IPS DF 6.9 (cell line): Measurements from ENCODE around the gene PLAC9.

Experiments
- DNase-seq: peaks from one replicate; pipeline ENCODE4 v3.0.0-alpha.2; 2013; ENCODE audit warnings: low read depth, low spot score
- H3K27ac ChIP-seq: one replicate; pipeline ENCODE4 v1.5.1; 2013; ENCODE audit warnings: low read length, control low read depth
- H3K27me3 ChIP-seq: 2 replicates; pipeline ENCODE4 v1.6.1; 2013; ENCODE audit warnings: mild to moderate bottlenecking, low read length; ENCODE audit not compliant: control insufficient read depth, insufficient read depth
- H3K36me3 ChIP-seq: 2 replicates; pipeline ENCODE4 v1.6.1; 2013; ENCODE audit warnings: low read length; ENCODE audit not compliant: control insufficient read depth, insufficient read depth
- H3K4me1 ChIP-seq: 2 replicates; pipeline ENCODE4 v1.6.1; 2013; ENCODE audit warnings: low read length; ENCODE audit not compliant: control insufficient read depth, insufficient read depth
- H3K4me3 ChIP-seq: 2 replicates; pipeline ENCODE4 v1.5.1; 2013; ENCODE audit warnings: mild to moderate bottlenecking, low read length
- H3K9me3 ChIP-seq: 2 replicates; pipeline ENCODE4 v1.6.1; 2013; ENCODE audit warnings: low read length, inconsistent platforms; ENCODE audit not compliant: control insufficient read depth, insufficient read depth
- WGBS: extraction: QIAGEN DNeasy Blood & Tissue Kit; methylation state at CpG from one replicate; pipeline ENCODE4 v1.1.7; 2013; ENCODE audit warnings: mixed read lengths, missing lambda C conversion rate; ENCODE audit not compliant: insufficient read length, insufficient coverage; 5-methylcytosine and 5-hydroxymethylcytosine counted together

Gene PLAC9

DNA sequence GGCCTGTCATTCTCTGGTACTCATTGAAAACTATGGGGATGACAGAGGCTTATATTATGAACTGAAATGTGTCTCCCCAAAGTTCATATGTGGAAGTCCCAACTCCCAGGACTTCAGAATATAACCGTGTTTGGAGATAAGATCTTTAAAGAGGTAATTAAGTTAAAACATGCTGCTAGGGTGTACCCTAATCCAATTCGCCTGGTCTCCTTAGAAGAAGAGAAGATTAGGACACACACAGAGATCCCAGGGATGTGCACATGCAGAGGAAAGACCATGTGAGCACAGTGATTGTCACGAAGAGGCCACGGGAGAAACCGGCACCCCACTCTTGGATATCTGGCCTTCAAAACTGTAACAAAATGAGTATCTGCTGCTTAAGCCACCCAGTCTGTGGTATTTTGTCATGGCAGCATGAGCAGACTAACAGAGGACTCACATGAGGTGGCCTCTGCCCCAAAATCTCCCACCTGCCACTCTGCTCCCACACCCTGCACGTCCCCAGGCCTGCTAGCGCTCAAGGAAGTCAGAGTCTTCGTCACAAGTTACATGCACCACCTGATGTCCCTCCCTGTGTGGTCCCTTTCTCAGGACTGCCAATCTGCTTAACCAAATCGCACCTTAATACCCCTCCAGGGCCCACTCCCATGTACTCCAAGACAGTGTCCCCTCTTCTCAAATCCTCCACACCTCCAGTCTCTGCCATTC, 26.8 kb downstream of the PLAC9 start:
- H3K27me3 ChIP-seq = no peaks in the 10 kb centered on the region
- no CpG with 5 or more reads among the region's 9 CpGs for WGBS
- H3K9me3 ChIP-seq = no peaks in the 10 kb centered on the region
- DNase-seq = no peak
- peaks cover 11% of the 10 kb centered on the region; the same call in 1 of the 2 replicates for H3K36me3 ChIP-seq
- H3K4me1 ChIP-seq = no peaks in the 10 kb centered on the region
- no peak overlapping the region for H3K4me3 ChIP-seq
- no peak overlapping the region for H3K27ac ChIP-seq

DNA sequence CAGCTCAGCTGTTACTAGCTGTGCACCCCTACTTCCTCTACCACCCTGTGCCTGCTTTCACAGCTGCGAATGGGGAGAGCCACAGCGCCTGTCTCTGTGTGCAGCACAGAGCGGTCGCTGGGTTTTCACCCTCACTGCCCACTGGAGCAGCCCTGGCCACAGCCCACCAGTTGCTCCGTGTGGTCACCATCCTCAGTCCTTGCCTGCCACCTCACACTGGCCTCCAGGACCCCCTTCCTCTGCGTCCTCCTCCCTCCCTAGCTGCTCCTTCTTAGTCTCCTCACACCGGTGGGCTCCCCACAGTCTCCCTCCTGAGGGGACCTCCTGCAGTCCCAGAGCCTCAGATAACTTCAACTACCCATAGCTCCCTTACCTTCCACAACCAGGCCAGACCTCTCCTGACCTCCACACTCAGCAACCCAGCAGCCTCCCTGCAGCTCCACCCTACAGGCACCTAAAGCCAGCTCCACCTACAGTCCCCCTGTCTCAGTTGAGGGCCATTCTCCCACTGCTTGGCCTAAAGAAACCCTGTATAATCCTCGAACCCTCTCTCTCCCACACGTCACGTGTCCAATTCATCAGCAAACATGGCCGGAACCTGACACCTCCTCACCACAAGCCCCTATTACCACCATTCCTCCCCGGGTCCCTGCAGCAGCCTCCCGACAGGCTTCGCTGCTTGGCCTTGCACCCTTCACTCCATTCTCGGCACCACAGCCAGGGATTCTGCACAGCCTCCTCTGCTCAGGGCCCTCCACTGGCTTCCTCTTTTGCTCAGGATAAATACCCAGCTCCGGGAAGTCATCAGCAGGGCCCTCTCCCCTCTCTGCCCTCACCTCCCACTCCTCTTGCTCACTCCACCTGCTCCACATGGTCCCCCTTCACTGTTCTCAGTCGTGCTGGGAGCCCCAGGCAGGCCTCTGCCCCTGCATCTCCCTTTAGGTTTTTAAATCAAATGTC, 28.1 kb downstream of the PLAC9 start:
- Histone ChIP-seq H3K9me3 (no peaks in the 10 kb centered on the region), H3K27ac (no peak overlapping the region), H3K36me3 (peaks cover 9% of the 10 kb centered on the region; the same call in 1 of the 2 replicates), H3K27me3 (no peaks in the 10 kb centered on the region), H3K4me1 (no peaks in the 10 kb centered on the region), H3K4me3 (no peak overlapping the region)
- DNase-seq = no peak
- no CpG with 5 or more reads among the region's 17 CpGs for WGBS

DNA sequence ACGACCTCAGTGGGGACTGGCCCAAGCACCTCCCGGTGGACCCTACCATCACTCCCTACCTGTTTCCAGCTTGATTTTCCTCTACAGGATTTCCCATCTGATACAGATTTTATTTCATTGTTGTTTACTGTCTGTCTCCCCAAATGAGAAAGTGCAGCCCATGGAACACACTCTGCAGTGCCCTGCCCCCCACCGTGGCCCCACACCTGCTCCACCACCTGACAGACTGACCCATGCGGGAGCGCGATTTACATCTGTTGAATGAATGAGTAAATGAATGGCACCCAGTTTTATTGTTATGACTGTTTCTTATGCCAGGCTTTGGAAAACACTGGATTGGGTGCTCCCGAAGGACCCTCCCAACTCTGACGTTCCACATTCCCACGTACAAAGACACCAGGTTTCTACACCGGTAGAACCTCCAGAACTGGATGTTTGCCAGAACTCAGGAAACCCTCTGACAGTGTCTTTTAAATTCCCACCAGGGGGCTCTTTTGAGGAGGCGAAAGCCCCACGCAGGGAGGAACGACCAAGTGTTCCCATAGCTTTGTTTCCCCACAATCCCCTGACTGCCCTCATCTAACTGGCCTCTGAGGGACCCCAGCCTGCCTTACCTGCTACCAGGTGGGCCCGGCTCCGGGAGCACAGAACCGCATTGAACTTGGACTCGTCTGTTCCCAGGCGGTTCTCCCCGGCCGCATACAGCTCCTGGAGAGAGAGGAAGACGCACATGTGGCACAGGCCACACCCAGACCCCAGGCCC, 29.0 kb downstream of the PLAC9 start:
- Histone ChIP-seq H3K27ac (no peak overlapping the region), H3K4me1 (no peaks in the 10 kb centered on the region), H3K4me3 (no peak overlapping the region), H3K36me3 (peaks cover 9% of the 10 kb centered on the region; the same call in 1 of the 2 replicates), H3K9me3 (no peaks in the 10 kb centered on the region), H3K27me3 (no peaks in the 10 kb centered on the region)
- WGBS = no CpG with 5 or more reads among the region's 21 CpGs
- no peak for DNase-seq

GRCh38 chr10:80163741-80164341, 31.3 kb downstream of the PLAC9 start:
- H3K27ac ChIP-seq = no peak overlapping the region
- no peak for DNase-seq
- H3K9me3 ChIP-seq = no peaks in the 10 kb centered on the region
- H3K4me1 ChIP-seq = no peaks in the 10 kb centered on the region
- H3K4me3 ChIP-seq = no peak overlapping the region
- H3K27me3 ChIP-seq = no peaks in the 10 kb centered on the region
- no peaks in the 10 kb centered on the region; the same call in 1 of the 2 replicates for H3K36me3 ChIP-seq
- no CpG with 5 or more reads among the region's 8 CpGs for WGBS

DNA sequence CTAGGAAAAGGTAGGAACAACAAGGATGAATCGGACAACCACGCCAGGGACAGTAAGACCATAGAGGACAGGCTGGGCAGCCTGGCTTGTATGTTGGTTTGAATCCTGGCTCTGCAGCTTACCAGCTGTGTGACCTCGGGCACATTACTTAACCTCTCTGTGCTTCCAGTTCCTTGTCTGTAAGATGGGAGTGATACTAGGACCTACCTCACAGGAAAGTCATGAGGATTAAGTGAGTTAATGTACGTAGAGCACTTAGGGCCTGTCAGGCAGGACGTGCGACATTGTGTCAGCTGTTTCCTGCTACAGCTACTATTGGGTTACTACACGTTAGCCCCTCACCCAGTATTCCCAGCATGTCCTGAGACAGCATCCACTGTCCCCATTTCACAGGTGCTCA, 32.1 kb downstream of the PLAC9 start:
- WGBS = no CpG with 5 or more reads among the region's 7 CpGs
- Histone ChIP-seq H3K4me3 (no peak overlapping the region), H3K27me3 (no peaks in the 10 kb centered on the region), H3K36me3 (no peaks in the 10 kb centered on the region; the same call in 1 of the 2 replicates), H3K9me3 (no peaks in the 10 kb centered on the region), H3K4me1 (no peaks in the 10 kb centered on the region), H3K27ac (no peak overlapping the region)
- no peak for DNase-seq

DNA sequence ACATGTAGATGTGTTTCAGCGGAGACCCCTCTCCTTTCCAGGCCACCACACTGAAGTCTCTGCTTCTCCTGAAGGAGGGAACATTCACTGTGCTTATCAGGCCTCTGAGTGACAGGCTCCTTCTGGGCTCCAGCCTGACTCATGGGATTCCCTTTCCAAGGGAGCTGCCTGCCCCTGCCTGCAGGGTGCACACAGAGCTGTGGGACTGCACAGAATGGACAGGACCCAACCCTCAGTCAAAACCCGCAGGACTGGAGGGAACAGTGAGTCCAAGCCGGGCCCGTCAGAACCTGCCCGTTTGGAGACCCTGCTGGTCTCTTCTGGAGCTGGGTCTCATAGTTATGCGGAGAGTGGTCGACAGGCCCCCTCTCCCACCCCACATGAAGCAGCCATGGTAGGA, 32.6 kb downstream of the PLAC9 start:
- no peaks in the 10 kb centered on the region; the same call in 1 of the 2 replicates for H3K36me3 ChIP-seq
- H3K27me3 ChIP-seq = no peaks in the 10 kb centered on the region

GRCh38 chr10:80166581-80167470, 34.3 kb downstream of the PLAC9 start:
- no peaks in the 10 kb centered on the region; the same call in 1 of the 2 replicates for H3K36me3 ChIP-seq
- no peaks in the 10 kb centered on the region for H3K27me3 ChIP-seq
- no peak overlapping the region for H3K4me3 ChIP-seq
- no peaks in the 10 kb centered on the region for H3K9me3 ChIP-seq
- WGBS = no CpG with 5 or more reads among the region's 28 CpGs
- H3K27ac ChIP-seq = no peak overlapping the region
- DNase-seq = no peak
- no peaks in the 10 kb centered on the region for H3K4me1 ChIP-seq

More for the DNA sequence above, 32.6 kb downstream of the PLAC9 start:
- no peak for DNase-seq
- Histone ChIP-seq H3K27ac (no peak overlapping the region), H3K4me3 (no peak overlapping the region), H3K4me1 (no peaks in the 10 kb centered on the region), H3K9me3 (no peaks in the 10 kb centered on the region)
- WGBS = no CpG with 5 or more reads among the region's 7 CpGs

GRCh38 chr10:80167471-80168161, 35.1 kb downstream of the PLAC9 start:
- no CpG with 5 or more reads among the region's 8 CpGs for WGBS
- Histone ChIP-seq H3K9me3 (no peaks in the 10 kb centered on the region), H3K27me3 (no peaks in the 10 kb centered on the region), H3K4me3 (no peak overlapping the region), H3K36me3 (no peaks in the 10 kb centered on the region; the same call in 1 of the 2 replicates), H3K4me1 (no peaks in the 10 kb centered on the region; the same call in 1 of the 2 replicates), H3K27ac (no peak overlapping the region)
- no peak for DNase-seq

DNA sequence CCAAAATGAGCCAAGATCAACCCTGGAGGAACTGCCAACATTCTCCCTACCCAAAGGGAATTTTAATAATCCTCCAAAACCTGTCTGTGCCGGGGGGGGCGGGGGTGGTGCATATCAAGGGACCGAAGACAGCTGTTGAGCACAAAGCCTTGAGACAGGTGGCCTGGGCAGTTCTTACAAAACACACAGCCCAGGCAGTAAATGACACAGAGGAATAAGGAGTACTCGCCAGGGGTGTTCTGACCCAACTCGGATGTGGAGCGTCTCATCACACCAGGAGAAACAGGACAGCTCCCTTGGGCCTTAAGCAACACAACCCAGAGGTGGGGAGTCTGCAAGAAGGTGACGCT, 35.6 kb downstream of the PLAC9 start:
- no CpG with 5 or more reads among the region's 7 CpGs for WGBS
- Histone ChIP-seq H3K4me1 (peaks cover 4% of the 10 kb centered on the region), H3K27ac (no peak overlapping the region), H3K36me3 (no peaks in the 10 kb centered on the region; the same call in 1 of the 2 replicates), H3K27me3 (no peaks in the 10 kb centered on the region), H3K9me3 (no peaks in the 10 kb centered on the region), H3K4me3 (no peak overlapping the region)
- no peak for DNase-seq
